Thyroid gland (tissue), 4 donors: Measurements from ENCODE around the gene ANTXR1. TPM values are rescaled to one million over a fixed set of nuclear protein-coding genes. Genes with fewer than 3 reads are reported as not detected.
A peak's percentile ranks its signal among the peaks of the same experiment; 100 is the strongest.

Experiments used
- DNase-seq, 2 donors: peaks; one replicate each; pipeline ENCODE4 v3.0.0-alpha.2; 2019
- H3K27ac ChIP-seq, 3 donors: fragments of 200-600 bp; sonication (generic); 1 replicate in 2 of 3; 2 replicates in 1 of 3; pipeline ENCODE4 v1.5.1; 2016 to 2019; ENCODE audit warnings: mild to moderate bottlenecking in 1 of 3, moderate library complexity in 1 of 3
- H3K27me3 ChIP-seq: fragments of 200-600 bp; sonication (generic); one replicate; pipeline ENCODE4 v1.5.1; 2019
- H3K36me3 ChIP-seq, 2 donors: fragments of 200-600 bp; sonication (generic); one replicate each; pipeline ENCODE4 v1.5.1; 2016 to 2019
- H3K4me1 ChIP-seq, 2 donors: fragments of 200-600 bp; sonication (generic); one replicate each; pipeline ENCODE4 v1.5.1; 2017 to 2019
- H3K4me3 ChIP-seq, 3 donors: fragments of 200-600 bp; sonication (generic); replicated peaks in 1 of 3; 1 replicate in 2 of 3; 2 replicates in 1 of 3; pipeline ENCODE4 v1.5.1; 2016; ENCODE audit warnings: mild to moderate bottlenecking in 1 of 3
- H3K9me3 ChIP-seq: fragments of 200-600 bp; sonication (generic); one replicate; pipeline ENCODE4 v1.5.1; 2017
- CTCF ChIP-seq, 6 experiments: fragments of 200-600 bp in 3 of 6; fragments of 450-650 bp in 3 of 6; sonication (generic) in 3 of 6; IDR thresholded peaks; one replicate each; pipeline ENCODE4 v1.5.1; 2016 to 2019; ENCODE audit warnings: antibody characterized with exemption in 6 of 6, mild to moderate bottlenecking in 2 of 6, inconsistent platforms in 1 of 6, moderate library complexity in 1 of 6
- POLR2A ChIP-seq, 2 donors: fragments of 450-650 bp; IDR thresholded peaks; one replicate each; pipeline ENCODE4 v1.6.1; 2017; ENCODE audit warnings: antibody characterized with exemption in 2 of 2, mild to moderate bottlenecking in 2 of 2, moderate library complexity in 1 of 2
- WGBS, 2 donors: methylation state at CpG; one replicate each; pipeline ENCODE4 v1.1.5; 2017; 5-methylcytosine and 5-hydroxymethylcytosine counted together
- intact Hi-C: fragments of 100-400 bp; cut with DNase I; formaldehyde crosslinking; loops from one replicate; pipeline ENCODE4 v1.15.1; 2023
- total RNA-seq, 4 donors: library from RNA; depleted of rRNA; stranded (reverse); fragments of >200 nt; gene quantifications; one replicate each; pipeline ENCODE4 v1.2.3, GENCODE V29; 2016

Gene ANTXR1
- total RNA-seq, 4 donors from 2014 or later: 56.4 to 103 (median 79.3) TPM

- H3K27me3 ChIP-seq: no peaks in the 10 kb centered on the region
- no peak overlapping the region for H3K4me3 ChIP-seq
- no peak for DNase-seq
- no peak overlapping the region for H3K27ac ChIP-seq
- H3K4me1 ChIP-seq: peaks cover 8 to 10% of the 10 kb centered on the region in 2 donors
- TF ChIP-seq POLR2A (IDR thresholded peaks at IDR 0.05): no peak
- no peaks in the 10 kb centered on the region for H3K36me3 ChIP-seq
- intact Hi-C loops: no loop called here
- H3K9me3 ChIP-seq: no peaks in the 10 kb centered on the region
- WGBS, 2 donors: 69 to 72% methylated on average over 8 of the region's 8 CpGs
Measured at GRCh38 chr2:69020496-69021426, 7.8 kb downstream of the ANTXR1 start.

GRCh38 chr2:69021727-69022126 lies 8.7 kb downstream of the ANTXR1 start:
- Histone ChIP-seq H3K9me3 (no peaks in the 10 kb centered on the region), H3K36me3 (no peaks in the 10 kb centered on the region), H3K4me3 (no peak overlapping the region), H3K4me1 (peaks cover 8 to 10% of the 10 kb centered on the region in 2 donors), H3K27me3 (no peaks in the 10 kb centered on the region), H3K27ac (no peak overlapping the region)
- intact Hi-C loops: no loop called here
- no peak for DNase-seq
- WGBS, 2 donors: 88 to 92% methylated on average over 4 of the region's 4 CpGs
- TF ChIP-seq POLR2A (IDR thresholded peaks at IDR 0.05): no peak
- TF ChIP-seq CTCF (IDR thresholded peaks at IDR 0.05): no peak

GRCh38 chr2:69022548-69022947 lies 9.6 kb downstream of the ANTXR1 start:
- Histone ChIP-seq H3K27me3 (no peaks in the 10 kb centered on the region), H3K27ac (no peak overlapping the region), H3K9me3 (no peaks in the 10 kb centered on the region), H3K4me1 (peaks cover 4 to 10% of the 10 kb centered on the region in 2 donors), H3K36me3 (no peaks in the 10 kb centered on the region), H3K4me3 (no peak overlapping the region)
- no peak for DNase-seq
- intact Hi-C loops: no loop called here
- TF ChIP-seq POLR2A (IDR thresholded peaks at IDR 0.05) (no peak), CTCF (IDR thresholded peaks at IDR 0.05) (no peak)
- WGBS, 2 donors: 85 to 92% methylated on average over 1 of the region's 1 CpG

- Histone ChIP-seq H3K4me3 (no peak overlapping the region), H3K36me3 (no peaks in the 10 kb centered on the region), H3K27me3 (no peaks in the 10 kb centered on the region), H3K9me3 (no peaks in the 10 kb centered on the region), H3K27ac (no peak overlapping the region), H3K4me1 (peaks cover 4 to 10% of the 10 kb centered on the region in 2 donors)
- intact Hi-C loops: no loop called here
- TF ChIP-seq POLR2A (IDR thresholded peaks at IDR 0.05) (no peak), CTCF (IDR thresholded peaks at IDR 0.05) (no peak)
- DNase-seq: no peak
- 94 to 98% methylated on average over 2 of the region's 2 CpGs for WGBS, 2 donors
Measured at GRCh38 chr2:69023236-69023635, 10.3 kb downstream of the ANTXR1 start.

- DNase-seq: peak; percentile 32 to 43
Measured at GRCh38 chr2:69026026-69026425, 13.0 kb downstream of the ANTXR1 start.

More at GRCh38 chr2:69026026-69026425, 13.0 kb downstream of the ANTXR1 start:
- H3K4me1 ChIP-seq: peaks cover 0 to 1% of the 10 kb centered on the region in 2 donors
- peak in 5 of 6 experiments; percentile 32 to 83 (median 65) for TF ChIP-seq CTCF (IDR thresholded peaks at IDR 0.05)
- no peak for TF ChIP-seq POLR2A (IDR thresholded peaks at IDR 0.05)
- no peaks in the 10 kb centered on the region for H3K36me3 ChIP-seq
- no peak overlapping the region for H3K27ac ChIP-seq
- H3K4me3 ChIP-seq: no peak overlapping the region
- H3K9me3 ChIP-seq: no peaks in the 10 kb centered on the region
- 73 to 74% methylated on average over 4 of the region's 4 CpGs for WGBS, 2 donors
- intact Hi-C loops: loop anchor here (5.0 kb wide), 1 partner anchor 281 kb away; no protein-coding TSS in a partner anchor
- no peaks in the 10 kb centered on the region for H3K27me3 ChIP-seq
